Psoas muscle (tissue), 8 donors: ENCODE results near the gene TOM1L2. TPM values are rescaled to one million over a fixed set of nuclear protein-coding genes. Genes with fewer than 3 reads are reported as not detected.

Source experiments
- ATAC-seq, 4 donors: fragments of 200-7000 bp; cut with Tn5 transposase; one replicate each; pipeline ENCODE4 v1.9.1; 2020; ENCODE audit warnings: moderate library complexity in 3 of 4, mild to moderate bottlenecking in 2 of 4
- DNase-seq, 2 donors: peaks; one replicate each; pipeline ENCODE4 v3.0.0-alpha.2; 2020
- H3K27ac ChIP-seq: fragments of 200-600 bp; one replicate; pipeline ENCODE4 v1.8.0; 2022
- H3K27me3 ChIP-seq, 3 donors: fragments of 200-600 bp in 1 of 3; one replicate each; pipeline versions ENCODE4 v1.6.1 to v1.8.0; 2013 to 2022; ENCODE audit warnings: low read length in 2 of 3, mild to moderate bottlenecking in 2 of 3, moderate library complexity in 1 of 3; ENCODE audit not compliant: insufficient read depth in 3 of 3
- H3K36me3 ChIP-seq, 2 donors: fragments of 200-600 bp in 1 of 2; one replicate each; pipeline versions ENCODE4 v1.6.1 to v1.8.0; 2013 to 2022; ENCODE audit warnings: low read depth in 1 of 2, mild to moderate bottlenecking in 1 of 2, moderate library complexity in 1 of 2; ENCODE audit not compliant: insufficient read depth in 1 of 2
- H3K4me1 ChIP-seq: fragments of 200-600 bp; one replicate; pipeline ENCODE4 v1.8.0; 2022
- H3K4me3 ChIP-seq: fragments of 200-600 bp; one replicate; pipeline ENCODE4 v1.8.0; 2022; ENCODE audit warnings: mild to moderate bottlenecking
- H3K9me3 ChIP-seq: fragments of 200-600 bp; one replicate; pipeline ENCODE4 v1.8.0; 2022
- WGBS, 3 donors: extraction: QIAGEN DNeasy Blood & Tissue Kit; methylation state at CpG; one replicate each; pipeline versions ENCODE4 v1.1.6 to v1.1.7; 2013; 5-methylcytosine and 5-hydroxymethylcytosine counted together
- intact Hi-C, 2 donors: fragments of 100-400 bp; cut with DNase I; formaldehyde crosslinking; loops; one replicate each; pipeline versions ENCODE4 v1.11.0 to v1.14.2; 2022
- polyA plus RNA-seq, 3 donors: library from polyadenylated mRNA; stranded (reverse); fragments of 200-250 nt; gene quantifications; one replicate each; pipeline ENCODE4 v1.2.3, GENCODE V29; 2013
- total RNA-seq, 4 donors: library from RNA; stranded (reverse); fragmentation: NEBNext Ultra II Directional in 2 of 4; extraction: Animal tissue kit (Norgen Biotek cat#: 25700) in 2 of 4; gene quantifications; one replicate each; pipeline versions ENCODE4 v1.2.1 to v1.2.4, GENCODE V29; 2021 to 2023
- TF ChIP-seq, protein P1 (sequence below): fragments of 200-600 bp; IDR thresholded peaks from one replicate; pipeline ENCODE4 v1.8.0; 2022; ENCODE audit warnings: antibody characterized with exemption
- donor health status: healthy with polysubstance abuse.
- donor health status: DM: no; HTN: no; CAD: no; lungs with moderate emphysema.
- donor health status: Bipolar disorder and iron deficiency.
- donor health status: healthy.
- donor health status: DM: yes; HTN: yes; CAD: no.
- donor health status: DM: no; HTN: no; CAD: no.
- donor health status: DM: no; HTN: no; CAD: no.
- donor health status: DM: yes; HTN: yes; CAD: no.

Gene TOM1L2
- total and polyA plus RNA-seq, 7 donors: 13.3 to 89.8 (median 72.0) TPM

- H3K4me3 ChIP-seq: no peak overlapping the region
- no peaks in the 10 kb centered on the region for H3K9me3 ChIP-seq
- DNase-seq (no peak), ATAC-seq (no peak)
- TF ChIP-seq, protein P1, sequence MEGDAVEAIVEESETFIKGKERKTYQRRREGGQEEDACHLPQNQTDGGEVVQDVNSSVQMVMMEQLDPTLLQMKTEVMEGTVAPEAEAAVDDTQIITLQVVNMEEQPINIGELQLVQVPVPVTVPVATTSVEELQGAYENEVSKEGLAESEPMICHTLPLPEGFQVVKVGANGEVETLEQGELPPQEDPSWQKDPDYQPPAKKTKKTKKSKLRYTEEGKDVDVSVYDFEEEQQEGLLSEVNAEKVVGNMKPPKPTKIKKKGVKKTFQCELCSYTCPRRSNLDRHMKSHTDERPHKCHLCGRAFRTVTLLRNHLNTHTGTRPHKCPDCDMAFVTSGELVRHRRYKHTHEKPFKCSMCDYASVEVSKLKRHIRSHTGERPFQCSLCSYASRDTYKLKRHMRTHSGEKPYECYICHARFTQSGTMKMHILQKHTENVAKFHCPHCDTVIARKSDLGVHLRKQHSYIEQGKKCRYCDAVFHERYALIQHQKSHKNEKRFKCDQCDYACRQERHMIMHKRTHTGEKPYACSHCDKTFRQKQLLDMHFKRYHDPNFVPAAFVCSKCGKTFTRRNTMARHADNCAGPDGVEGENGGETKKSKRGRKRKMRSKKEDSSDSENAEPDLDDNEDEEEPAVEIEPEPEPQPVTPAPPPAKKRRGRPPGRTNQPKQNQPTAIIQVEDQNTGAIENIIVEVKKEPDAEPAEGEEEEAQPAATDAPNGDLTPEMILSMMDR: no peak
- H3K4me1 ChIP-seq: peaks cover 79% of the 10 kb centered on the region
- intact Hi-C loops: no loop called here
- peak overlapping the region; percentile 24 for H3K27ac ChIP-seq
- H3K36me3 ChIP-seq: no peaks in the 10 kb centered on the region
- 70 to 82% (median 71%) methylated on average over 5 of the region's 5 CpGs for WGBS, 3 donors
- no peaks in the 10 kb centered on the region for H3K27me3 ChIP-seq
Observed at GRCh38 chr17:17937958-17938357, 34.2 kb downstream of the TOM1L2 start.

- TF ChIP-seq, protein P1: no peak
- 58 to 68% (median 60%) methylated on average over 4 of the region's 4 CpGs for WGBS, 3 donors
- H3K4me1 ChIP-seq: peaks cover 73% of the 10 kb centered on the region
- H3K27me3 ChIP-seq: no peaks in the 10 kb centered on the region
- H3K4me3 ChIP-seq: no peak overlapping the region
- peak overlapping the region; percentile 24 for H3K27ac ChIP-seq
- intact Hi-C loops: no loop called here
- no peaks in the 10 kb centered on the region for H3K36me3 ChIP-seq
- H3K9me3 ChIP-seq: no peaks in the 10 kb centered on the region
- DNase-seq: no peak
- ATAC-seq: no peak
Observed at GRCh38 chr17:17937201-17937853, 34.9 kb downstream of the TOM1L2 start.

DNA sequence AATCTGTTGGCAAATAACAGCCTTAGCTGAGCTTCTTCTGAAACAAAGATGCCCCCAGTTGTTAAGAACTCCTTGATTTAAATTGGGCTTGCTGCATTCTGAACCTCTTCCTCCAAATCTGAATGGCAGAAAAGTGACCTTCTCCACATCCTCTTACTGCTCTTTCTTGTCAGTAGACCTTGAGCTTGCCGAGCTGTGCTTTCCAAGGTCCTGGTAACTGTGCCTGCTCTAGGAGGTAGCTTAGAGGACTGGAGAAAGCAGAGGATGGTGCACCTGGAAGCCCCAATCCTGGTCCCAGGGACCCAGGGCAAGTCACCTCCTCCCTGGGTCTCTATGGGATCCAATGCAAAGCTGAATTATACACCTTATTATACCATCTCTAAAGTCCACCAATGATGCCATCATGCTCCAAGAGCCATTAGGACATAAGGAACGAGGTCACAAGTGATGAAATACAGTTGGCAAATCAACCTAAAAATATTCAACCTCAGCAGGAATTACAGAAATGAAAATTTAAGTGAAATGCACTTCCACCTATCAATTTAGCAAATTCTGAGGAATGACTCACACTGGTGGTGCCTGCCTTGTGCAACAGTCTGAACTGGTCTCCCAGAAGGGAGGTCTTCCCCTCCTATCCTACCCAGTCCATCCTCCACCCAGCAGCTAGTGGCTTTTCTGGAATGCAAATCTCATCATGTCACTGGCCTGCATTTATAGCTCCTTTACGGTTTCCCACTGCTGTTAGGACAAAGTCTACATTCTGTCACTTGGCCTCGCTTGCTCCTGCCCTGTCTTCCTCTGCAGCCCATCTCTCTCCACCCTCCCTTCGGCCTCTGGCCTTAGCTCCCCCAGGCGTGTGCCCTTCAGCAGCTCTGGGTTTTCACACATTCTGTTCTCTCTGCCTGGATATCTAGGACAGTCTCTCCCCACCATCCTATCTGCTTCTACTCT, 36.6 kb downstream of the TOM1L2 start:
- intact Hi-C loops: no loop called here
- ATAC-seq (peak in 3 of 4 donors; percentile 52 to 60 (median 56)), DNase-seq (peak in 1 of 2 donors; percentile 44)
- TF ChIP-seq, protein P1: no peak
- no peaks in the 10 kb centered on the region for H3K9me3 ChIP-seq
- H3K4me1 ChIP-seq: peaks cover 64% of the 10 kb centered on the region
- H3K27ac ChIP-seq: no peak overlapping the region
- 63 to 78% (median 72%) methylated on average over 6 of the region's 6 CpGs for WGBS, 3 donors
- H3K36me3 ChIP-seq: no peaks in the 10 kb centered on the region
- no peaks in the 10 kb centered on the region for H3K27me3 ChIP-seq
- H3K4me3 ChIP-seq: no peak overlapping the region

DNA sequence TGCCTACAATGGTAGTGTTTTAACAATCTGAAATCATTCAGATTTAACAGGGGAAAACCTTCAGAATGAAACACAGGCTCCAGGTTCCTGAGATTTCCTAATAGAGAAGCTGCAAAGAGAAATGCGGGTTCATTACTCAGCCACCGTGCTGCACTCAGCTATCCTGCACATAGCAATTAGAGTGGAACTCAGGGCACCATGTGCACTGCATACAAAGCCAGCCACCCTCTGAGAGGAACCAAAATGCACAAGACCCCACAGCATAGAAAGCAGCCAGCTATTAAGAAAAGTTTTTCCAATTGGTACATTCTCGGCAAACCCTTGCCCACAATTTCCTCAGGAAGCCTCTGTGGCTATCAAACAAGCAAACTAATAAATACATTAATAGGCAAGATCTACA, 37.4 kb downstream of the TOM1L2 start:
- no peaks in the 10 kb centered on the region for H3K36me3 ChIP-seq
- no peaks in the 10 kb centered on the region for H3K9me3 ChIP-seq
- DNase-seq: no peak
- no peaks in the 10 kb centered on the region for H3K27me3 ChIP-seq
- ATAC-seq: no peak
- WGBS, 3 donors: 75 to 90% (median 77%) methylated on average over 3 of the region's 3 CpGs
- H3K4me3 ChIP-seq: no peak overlapping the region
- peaks cover 62% of the 10 kb centered on the region for H3K4me1 ChIP-seq
- TF ChIP-seq, protein P1: no peak
- no peak overlapping the region for H3K27ac ChIP-seq
- intact Hi-C loops: loop anchor here in 1 of 2 donors (5.0 kb wide), 1 partner anchor 32 kb away; no protein-coding TSS in a partner anchor
